ENCODE results near the gene SLC66A3.
A peak's percentile ranks its signal among the peaks of the same experiment; 100 is the strongest.

Gene SLC66A3

GRCh38 chr2:11124760-11125068 lies 30.6 kb upstream of the SLC66A3 start:
- TF ChIP-seq POLR2AphosphoS5 (IDR thresholded peaks at IDR 0.05; ENCODE audit: low read depth, low read length) (no peak), POLR2A (IDR thresholded peaks at IDR 0.05; ENCODE audit: low read depth, low read length) (no peak), TAF1 (IDR thresholded peaks at IDR 0.05; ENCODE audit: borderline replicate concordance, low read depth, low read length) (no peak)
- no peak for FAIRE-seq
- DNase-seq (ENCODE audit: insufficient read length), result no peak

DNA sequence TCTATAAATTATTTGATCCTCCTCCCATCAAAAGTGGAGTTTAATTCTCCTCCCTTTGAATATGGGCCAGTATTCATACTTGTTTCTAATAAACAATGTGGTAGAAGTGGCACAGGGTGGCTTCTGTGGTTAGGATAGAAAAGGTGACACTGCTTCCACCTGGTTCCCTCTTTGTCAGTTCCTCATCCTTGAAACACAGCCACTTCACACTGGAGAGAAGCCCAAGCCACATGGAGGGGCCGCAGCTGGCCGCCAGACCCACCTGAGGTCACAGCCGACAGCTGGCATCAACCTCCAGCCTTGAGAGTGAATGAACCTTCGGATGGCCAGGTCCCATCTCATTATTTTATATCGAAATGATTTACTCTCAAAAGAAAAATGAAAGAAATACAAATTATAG lies 27.5 kb upstream of the SLC66A3 start:
- FAIRE-seq, result no peak
- no peak for DNase-seq (ENCODE audit: insufficient read length)
- TF ChIP-seq TAF1 (IDR thresholded peaks at IDR 0.05; ENCODE audit: borderline replicate concordance, low read depth, low read length) (no peak), POLR2AphosphoS5 (IDR thresholded peaks at IDR 0.05; ENCODE audit: low read depth, low read length) (no peak), POLR2A (IDR thresholded peaks at IDR 0.05; ENCODE audit: low read depth, low read length) (no peak)

- DNase-seq (ENCODE audit: insufficient read length), result no peak
- no peak for FAIRE-seq
- no peak for TF ChIP-seq TAF1 (IDR thresholded peaks at IDR 0.05; ENCODE audit: borderline replicate concordance, low read depth, low read length)
- TF ChIP-seq POLR2AphosphoS5 (IDR thresholded peaks at IDR 0.05; ENCODE audit: low read depth, low read length), result no peak
- TF ChIP-seq POLR2A (IDR thresholded peaks at IDR 0.05; ENCODE audit: low read depth, low read length), result no peak
Measured at GRCh38 chr2:11128243-11128951, 26.9 kb upstream of the SLC66A3 start.

DNA sequence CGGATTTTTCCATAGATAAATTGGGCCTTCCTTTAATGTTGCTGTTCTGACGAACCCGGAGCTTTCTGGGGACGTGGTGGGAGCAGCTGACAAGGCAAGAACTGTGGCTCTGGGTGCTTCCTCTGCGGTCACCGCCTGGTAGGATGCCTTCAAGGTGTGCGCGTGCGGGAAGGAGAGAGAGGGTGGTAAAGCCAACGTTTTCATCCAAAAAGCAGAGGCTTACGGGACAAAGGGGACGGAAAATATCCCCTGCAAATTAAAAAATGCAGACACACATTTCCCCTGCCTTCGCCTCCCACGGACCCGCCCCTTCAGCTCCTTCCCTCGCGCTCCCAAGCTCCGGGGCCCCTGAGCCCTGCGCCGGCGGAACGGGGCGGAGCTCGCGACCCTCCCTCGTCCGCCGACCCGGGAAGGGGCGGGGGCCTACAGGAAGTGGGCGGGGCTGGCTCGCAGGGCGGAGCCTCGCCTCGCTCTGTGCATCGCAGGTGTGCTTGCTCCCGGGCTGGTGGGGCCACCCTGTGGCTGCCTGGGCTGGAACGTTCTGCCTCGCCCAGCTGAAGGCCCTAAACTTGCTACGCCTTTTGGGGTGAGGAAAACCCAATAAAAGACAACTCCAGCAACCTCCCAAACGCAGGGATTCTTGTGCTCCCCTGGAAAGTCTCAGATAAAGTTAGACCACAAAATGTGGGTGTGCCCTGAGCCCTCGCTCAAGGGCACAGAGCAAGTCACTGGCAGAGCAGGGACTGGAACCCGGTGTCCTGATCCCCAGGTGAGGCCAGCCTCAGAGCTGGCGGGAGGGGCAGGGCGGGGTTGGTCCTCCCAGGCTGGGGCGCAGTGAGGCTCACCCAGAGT lies 25.4 kb upstream of the SLC66A3 start:
- DNase-seq (ENCODE audit: insufficient read length) (peak; percentile 50), FAIRE-seq (no peak)
- TF ChIP-seq POLR2A (IDR thresholded peaks at IDR 0.05; ENCODE audit: low read depth, low read length), result no peak
- no peak for TF ChIP-seq POLR2AphosphoS5 (IDR thresholded peaks at IDR 0.05; ENCODE audit: low read depth, low read length)

GRCh38 chr2:11131166-11131920 lies 23.9 kb upstream of the SLC66A3 start:
- TF ChIP-seq POLR2AphosphoS5 (IDR thresholded peaks at IDR 0.05; ENCODE audit: low read depth, low read length) (no peak), TAF1 (IDR thresholded peaks at IDR 0.05; ENCODE audit: borderline replicate concordance, low read depth, low read length) (no peak)
- DNase-seq (ENCODE audit: insufficient read length) (no peak), FAIRE-seq (no peak)

DNA sequence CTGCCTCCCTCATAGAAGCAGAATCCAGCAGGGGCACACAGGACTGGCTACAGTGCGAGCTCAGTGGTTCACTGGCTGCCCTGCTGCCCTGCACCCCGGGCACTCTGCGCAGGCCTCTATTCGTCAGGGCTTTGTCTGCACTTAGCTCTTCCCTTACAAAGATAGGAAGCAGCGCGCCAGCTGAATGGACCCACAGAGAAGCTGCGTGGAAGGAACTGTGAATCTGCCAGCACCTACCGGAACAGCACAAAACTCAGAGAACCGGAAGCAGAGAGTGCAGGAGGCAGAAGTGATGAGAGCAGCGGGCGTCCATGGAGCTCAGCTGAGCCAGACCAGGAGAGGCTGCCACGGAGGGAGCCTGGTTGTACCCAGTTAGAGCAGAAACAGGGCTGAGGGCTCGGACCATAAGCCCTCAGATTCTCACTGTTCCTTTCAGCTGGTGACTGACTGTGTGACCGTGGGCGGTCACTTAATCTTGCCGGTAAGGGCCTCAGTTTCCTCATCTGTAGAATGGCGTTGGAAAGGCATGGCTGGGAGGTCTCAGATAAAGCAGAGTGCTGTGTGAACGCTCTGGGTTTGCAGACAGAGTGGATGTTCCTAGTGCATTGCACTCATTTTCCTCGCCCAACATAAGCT lies 23.1 kb upstream of the SLC66A3 start:
- no peak for FAIRE-seq
- DNase-seq (ENCODE audit: insufficient read length), result no peak
- TF ChIP-seq POLR2A (IDR thresholded peaks at IDR 0.05; ENCODE audit: low read depth, low read length), result no peak
- no peak for TF ChIP-seq TAF1 (IDR thresholded peaks at IDR 0.05; ENCODE audit: borderline replicate concordance, low read depth, low read length)
- no peak for TF ChIP-seq POLR2AphosphoS5 (IDR thresholded peaks at IDR 0.05; ENCODE audit: low read depth, low read length)

DNA sequence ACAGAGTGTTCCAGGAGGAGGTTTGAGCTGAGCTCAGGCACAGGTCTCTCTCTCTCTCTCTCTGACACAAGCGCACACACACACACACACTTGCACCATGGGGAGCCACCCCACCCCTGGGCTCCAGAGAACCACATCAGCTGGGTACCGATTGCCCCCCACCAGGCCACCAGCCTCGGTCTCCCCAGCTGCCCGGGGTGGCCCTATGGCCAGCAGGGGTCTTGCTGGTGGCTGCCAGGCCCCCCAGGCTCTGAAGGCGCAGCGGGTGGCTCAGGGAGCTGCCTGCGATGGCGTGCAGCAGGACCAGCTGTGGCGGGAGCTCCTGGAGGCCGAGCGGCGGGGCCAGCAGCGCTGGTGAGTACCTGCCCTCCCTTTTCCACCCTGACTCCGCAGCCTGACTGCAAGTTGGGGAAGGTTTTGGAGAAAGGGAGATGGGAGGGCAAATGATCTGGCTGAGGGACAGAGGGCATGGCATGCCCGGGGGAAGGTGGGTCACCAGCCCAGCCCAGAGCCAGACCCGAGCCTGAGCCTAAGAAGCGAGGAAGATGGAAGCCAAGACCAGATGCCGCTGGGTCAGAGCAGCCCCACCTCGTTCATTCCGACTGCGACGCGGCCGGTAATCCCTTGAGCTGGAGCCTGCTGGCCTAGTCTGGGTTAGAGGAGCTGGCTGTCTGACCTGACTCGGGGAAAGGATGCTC lies 21.9 kb upstream of the SLC66A3 start:
- TF ChIP-seq POLR2AphosphoS5 (IDR thresholded peaks at IDR 0.05; ENCODE audit: low read depth, low read length) (no peak), TAF1 (IDR thresholded peaks at IDR 0.05; ENCODE audit: borderline replicate concordance, low read depth, low read length) (no peak), POLR2A (IDR thresholded peaks at IDR 0.05; ENCODE audit: low read depth, low read length) (no peak)
- no peak for FAIRE-seq
- DNase-seq (ENCODE audit: insufficient read length), result no peak

DNA sequence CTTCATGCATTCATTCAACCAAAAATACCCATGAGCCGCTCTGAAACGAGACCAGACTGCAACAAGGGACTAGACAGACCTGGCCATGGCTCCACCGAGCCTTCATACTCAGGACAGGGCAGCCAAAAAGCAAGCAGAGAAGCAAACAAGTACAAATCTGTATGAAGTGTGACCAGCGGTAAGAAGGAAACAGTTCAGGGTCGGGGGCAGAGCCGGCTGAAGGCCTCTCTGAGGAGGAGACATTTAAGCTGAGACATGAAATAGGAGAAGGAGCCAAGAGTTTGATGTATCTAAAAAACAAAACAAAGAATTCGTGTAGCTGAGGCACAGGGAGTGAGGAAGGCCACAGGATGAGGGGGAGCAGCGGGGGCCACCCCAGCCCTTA lies 21.3 kb upstream of the SLC66A3 start:
- TF ChIP-seq POLR2AphosphoS5 (IDR thresholded peaks at IDR 0.05; ENCODE audit: low read depth, low read length) (no peak), TAF1 (IDR thresholded peaks at IDR 0.05; ENCODE audit: borderline replicate concordance, low read depth, low read length) (no peak), POLR2A (IDR thresholded peaks at IDR 0.05; ENCODE audit: low read depth, low read length) (no peak)
- DNase-seq (ENCODE audit: insufficient read length) (no peak), FAIRE-seq (no peak)

DNA sequence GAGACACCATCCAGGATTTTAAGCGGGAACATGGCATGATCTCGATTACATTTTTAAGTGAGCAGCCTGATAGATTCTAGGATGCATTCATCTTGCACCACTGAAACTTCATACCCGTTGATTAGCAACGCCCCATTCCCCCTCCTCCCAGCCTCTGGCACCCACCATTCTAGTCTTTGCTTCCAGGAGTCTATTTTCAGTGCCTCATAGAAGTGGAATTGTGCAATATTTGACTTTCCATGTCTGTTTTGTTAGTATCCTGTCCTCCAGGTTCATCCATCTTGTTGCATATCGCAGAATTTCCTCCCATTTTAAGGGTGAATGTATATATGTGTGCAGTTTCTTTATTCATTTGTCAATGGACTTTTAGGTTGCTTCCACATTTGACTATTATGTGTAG lies 20.9 kb upstream of the SLC66A3 start:
- DNase-seq (ENCODE audit: insufficient read length), result no peak
- no peak for FAIRE-seq
- TF ChIP-seq TAF1 (IDR thresholded peaks at IDR 0.05; ENCODE audit: borderline replicate concordance, low read depth, low read length) (no peak), POLR2A (IDR thresholded peaks at IDR 0.05; ENCODE audit: low read depth, low read length) (no peak), POLR2AphosphoS5 (IDR thresholded peaks at IDR 0.05; ENCODE audit: low read depth, low read length) (no peak)

- DNase-seq (ENCODE audit: insufficient read length) (no peak), FAIRE-seq (no peak)
- no peak for TF ChIP-seq TAF1 (IDR thresholded peaks at IDR 0.05; ENCODE audit: borderline replicate concordance, low read depth, low read length)
Measured at GRCh38 chr2:11140492-11140891, 14.8 kb upstream of the SLC66A3 start.

DNA sequence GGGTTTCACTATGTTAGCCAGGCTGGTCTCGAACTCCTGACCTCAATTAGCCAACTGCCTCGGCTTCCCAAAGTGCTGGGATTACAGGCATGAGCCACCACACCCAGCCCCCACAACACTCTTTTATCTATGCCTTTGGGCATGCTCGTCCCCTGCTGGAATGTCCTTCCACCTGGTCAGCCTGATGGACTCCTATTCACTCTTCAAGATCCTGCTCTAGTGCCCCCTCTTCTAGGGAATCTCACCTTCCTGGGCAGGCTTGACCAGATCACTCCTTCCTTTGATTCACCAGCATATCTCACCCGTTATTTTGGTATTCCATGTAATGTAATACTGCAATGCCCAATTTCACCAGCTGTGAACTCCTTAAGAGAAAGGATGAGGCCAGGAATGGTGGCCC lies 13.9 kb upstream of the SLC66A3 start:
- DNase-seq (ENCODE audit: insufficient read length), result no peak

More for the DNA sequence above, 13.9 kb upstream of the SLC66A3 start:
- no peak for TF ChIP-seq TAF1 (IDR thresholded peaks at IDR 0.05; ENCODE audit: borderline replicate concordance, low read depth, low read length)
- no peak for TF ChIP-seq POLR2A (IDR thresholded peaks at IDR 0.05; ENCODE audit: low read depth, low read length)
- TF ChIP-seq POLR2AphosphoS5 (IDR thresholded peaks at IDR 0.05; ENCODE audit: low read depth, low read length), result no peak
- no peak for FAIRE-seq
